Amniotic epithelial cell (primary cell): ENCODE results near the gene PRODH2.
"Not testable (repeated sequence)": the region's sequence is repeated elsewhere in the genome, so short reads cannot be mapped to it uniquely, and the experiment has no call there.

Experiments used
- DNase-seq: peaks from one replicate; pipeline ENCODE4 v3.0.0-alpha.2; 2010; ENCODE audit warnings: low read depth

Gene PRODH2

DNA sequence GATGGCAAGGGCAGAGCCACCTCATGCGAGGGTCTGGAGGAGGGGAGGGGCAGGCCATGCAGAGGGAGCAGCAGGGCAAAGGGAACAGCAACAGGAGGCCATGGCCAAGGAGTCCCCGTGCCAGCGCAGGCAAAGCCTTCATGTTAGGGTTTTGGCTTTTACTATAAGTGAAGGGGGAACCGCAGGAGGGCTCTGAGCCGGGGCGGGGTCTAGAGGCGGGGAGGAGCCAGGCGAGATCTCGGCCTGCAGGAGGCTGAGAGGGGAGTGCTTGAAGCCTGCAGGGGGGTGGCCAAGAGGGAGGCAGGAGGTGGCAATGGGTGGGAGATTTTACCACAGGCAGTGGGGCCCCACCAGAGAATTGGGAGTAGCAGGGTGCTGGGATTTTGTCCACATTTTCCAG lies 31.0 kb downstream of the PRODH2 start:
- no peak for DNase-seq

DNA sequence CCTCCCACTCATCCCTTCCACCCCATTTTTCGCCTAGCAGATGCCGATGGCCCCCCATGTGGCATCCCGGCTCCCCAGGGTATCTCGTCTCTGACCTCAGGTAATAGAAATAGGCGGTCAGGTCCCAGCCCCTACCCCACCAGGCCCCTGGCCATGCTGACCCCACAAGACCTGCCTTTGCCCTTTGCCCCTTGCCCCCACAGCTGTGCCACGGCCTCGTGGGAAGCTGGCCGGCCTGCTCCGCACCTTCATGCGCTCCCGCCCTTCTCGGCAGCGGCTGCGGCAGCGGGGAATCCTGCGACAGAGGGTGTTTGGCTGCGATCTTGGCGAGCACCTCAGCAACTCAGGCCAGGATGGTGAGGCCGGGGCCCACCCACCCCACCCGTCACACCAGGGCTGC lies 31.9 kb downstream of the PRODH2 start:
- no peak for DNase-seq

DNA sequence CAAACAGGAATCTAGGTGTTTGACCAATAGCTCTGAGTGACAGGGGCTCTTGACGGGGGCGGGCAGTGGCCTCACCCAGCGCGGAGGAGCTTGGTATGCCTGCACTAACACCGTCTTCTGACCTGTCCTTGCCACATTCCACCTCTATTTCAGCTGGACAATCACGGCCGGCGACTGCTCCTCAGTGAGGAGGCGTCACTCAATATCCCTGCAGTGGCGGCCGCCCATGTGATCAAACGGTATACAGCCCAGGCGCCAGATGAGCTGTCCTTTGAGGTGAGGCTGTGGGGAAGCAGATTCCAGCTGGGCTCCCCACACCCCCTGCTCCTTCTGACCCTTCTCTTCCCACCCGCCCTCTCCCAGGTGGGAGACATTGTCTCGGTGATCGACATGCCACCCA lies 32.6 kb downstream of the PRODH2 start:
- DNase-seq: no peak

DNA sequence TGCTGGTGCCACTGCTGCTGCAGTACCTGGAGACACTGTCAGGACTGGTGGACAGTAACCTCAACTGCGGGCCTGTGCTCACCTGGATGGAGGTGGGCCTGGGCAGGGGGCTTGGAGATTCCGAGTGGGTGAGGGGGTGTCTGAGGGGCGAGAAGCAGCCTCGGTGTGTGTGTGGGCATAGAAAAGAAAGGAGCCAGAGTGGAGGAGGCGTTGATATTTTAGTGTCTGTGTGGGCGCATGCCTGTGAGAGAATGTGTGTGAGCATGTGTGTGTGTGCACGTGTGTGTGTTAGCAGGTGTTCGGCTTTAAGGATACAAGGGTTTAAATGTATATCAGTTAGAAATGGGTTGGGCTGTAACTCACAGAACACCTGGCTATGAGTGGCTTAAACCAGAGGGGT lies 33.6 kb downstream of the PRODH2 start:
- no peak for DNase-seq

DNA sequence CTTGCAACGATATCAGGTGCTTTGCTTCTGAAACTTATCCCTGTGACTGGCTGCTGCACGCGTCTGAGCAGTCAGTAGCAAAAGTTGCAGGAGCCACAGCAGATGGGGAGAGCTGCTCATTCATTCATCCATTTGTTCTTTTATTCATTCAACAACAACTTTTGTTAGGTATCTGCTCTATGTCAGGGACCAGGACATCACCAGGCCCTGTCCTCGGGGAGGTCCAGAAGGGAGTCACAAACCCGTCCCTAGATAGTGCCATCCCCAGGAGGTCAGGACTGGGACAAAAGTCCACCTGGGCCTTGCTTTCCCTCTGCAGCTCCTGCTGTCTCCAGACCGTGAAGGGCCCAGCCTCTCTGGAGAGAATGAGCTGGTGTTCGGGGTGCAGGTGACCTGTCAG lies 34.7 kb downstream of the PRODH2 start:
- DNase-seq: no peak

DNA sequence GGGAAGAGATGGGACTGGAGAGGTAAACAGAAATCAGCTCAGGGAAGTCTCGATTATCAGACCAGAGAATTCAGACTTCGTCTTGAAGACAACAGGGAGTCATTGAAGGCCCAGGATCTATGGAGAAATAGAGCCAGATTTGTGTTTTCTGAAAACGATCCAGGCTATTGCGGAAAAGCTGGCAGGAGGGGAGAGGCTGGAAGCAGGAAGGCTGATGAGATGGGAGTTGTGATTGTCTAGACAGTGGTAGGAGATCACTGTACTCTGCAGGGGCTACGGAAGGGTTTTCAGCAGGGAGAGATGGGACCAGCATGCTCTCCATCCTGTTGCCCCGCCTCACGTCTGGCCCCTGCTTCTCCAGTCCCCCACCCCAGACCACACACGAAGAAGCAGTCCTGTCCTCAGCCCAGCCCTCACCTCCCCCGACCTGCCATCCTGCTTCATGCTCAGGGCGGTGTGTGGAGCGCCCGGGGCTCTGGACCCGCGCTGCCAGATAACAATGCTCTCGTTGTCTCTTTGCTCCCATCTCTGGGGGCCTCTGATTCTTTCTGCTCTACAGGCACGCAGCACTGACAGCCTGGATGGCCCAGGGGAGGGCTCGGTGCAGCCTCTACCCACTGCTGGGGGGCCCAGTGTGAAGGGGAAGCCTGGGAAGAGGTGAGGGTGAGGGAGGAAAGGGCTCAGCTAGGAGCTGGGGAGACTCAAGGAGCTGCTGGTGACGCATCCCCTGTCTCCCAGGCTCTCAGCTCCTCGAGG lies 35.4 kb downstream of the PRODH2 start:
- no peak for DNase-seq

DNA sequence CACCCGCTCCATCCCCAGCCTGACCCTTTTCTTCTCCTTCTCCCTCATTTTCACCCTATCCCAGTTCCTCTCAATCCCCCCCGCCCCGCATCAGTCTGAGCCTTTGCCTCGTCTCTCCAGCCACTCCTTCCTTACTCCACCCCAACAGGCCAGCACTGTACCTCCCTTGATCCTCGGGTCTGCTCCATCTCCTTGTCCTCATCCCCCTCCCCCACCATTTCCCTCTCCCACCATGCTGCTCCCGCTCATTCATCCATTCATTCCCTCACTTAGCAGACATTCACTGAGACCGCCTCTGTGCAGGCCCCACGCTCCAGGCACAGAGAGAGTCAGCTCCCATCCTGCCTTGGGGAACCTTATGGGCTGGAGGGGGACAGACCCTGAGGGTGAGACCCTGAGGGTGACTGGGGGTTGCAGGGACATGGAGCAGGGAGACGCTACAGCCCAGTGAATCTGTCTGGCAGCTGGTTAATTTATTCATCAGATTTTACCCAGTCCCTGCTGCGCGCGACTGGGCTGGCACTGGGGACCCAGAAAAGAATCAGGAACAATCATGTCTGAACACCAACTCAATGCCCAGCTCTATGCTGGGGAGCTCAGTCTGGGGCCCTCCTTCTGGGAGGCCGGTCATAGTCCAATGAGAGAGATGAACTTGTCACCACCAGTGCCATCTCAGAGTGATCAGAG lies 36.4 kb downstream of the PRODH2 start:
- no peak for DNase-seq

DNA sequence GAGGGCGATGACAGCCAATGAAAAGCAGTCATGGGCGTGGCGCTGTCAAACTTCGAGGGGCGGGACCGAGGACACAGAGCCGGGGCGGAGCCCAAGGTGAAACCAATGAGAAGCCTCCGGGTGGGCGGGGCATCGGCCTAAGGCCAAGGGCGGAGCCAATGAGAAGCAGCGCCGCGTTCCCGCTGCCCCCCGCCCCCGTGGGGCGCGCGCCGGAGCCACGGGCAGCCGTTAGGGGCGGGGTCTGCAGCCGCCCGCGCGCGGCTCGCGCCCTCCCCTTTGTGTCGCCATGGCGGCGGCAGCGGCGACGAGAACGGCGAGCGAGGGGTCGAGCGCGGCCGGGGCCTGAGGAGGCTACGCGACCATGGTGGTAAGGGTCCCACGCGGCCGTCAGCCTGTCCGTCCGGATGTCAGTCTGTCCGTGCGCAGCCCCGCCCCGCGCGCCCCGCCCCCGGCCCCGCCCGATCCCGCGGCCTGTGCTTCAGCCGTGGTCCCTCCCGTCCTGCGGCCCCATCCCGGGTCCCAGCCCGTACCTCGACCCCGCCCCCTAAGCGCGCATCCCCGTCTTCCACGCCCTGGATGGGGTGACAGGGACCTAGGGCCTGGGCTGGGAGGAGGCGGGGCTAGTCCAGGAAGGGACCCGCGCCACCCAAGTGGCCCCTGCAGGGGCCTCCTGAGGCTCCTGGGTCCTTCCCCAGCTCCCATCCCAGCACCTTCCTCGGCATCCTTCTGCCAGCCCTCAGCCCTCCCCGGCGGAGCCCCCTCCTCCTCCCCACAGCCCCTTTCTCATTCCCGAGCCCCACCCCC lies 37.1 kb downstream of the PRODH2 start, which contains the start of gene ARHGAP33:
Gene ARHGAP33 (plus strand): TSS at position 267 of the 804 bp plus-strand sequence. CDS start 95 bp downstream, at position 362.
- peak; percentile 91 for DNase-seq

DNA sequence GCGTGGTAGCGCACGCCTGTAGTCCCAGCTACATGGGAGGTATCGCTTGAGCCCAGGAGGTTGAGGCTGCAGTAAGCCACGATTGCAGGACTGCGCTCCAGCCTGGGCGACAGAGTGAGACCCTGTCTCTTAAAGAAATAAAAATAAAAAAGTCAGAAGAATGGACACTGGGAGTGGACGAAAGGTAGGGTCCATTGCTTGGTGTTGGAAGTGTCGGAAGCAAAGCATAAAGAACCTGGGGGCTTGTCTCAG lies 37.7 kb downstream of the PRODH2 start:
- DNase-seq: no peak

DNA sequence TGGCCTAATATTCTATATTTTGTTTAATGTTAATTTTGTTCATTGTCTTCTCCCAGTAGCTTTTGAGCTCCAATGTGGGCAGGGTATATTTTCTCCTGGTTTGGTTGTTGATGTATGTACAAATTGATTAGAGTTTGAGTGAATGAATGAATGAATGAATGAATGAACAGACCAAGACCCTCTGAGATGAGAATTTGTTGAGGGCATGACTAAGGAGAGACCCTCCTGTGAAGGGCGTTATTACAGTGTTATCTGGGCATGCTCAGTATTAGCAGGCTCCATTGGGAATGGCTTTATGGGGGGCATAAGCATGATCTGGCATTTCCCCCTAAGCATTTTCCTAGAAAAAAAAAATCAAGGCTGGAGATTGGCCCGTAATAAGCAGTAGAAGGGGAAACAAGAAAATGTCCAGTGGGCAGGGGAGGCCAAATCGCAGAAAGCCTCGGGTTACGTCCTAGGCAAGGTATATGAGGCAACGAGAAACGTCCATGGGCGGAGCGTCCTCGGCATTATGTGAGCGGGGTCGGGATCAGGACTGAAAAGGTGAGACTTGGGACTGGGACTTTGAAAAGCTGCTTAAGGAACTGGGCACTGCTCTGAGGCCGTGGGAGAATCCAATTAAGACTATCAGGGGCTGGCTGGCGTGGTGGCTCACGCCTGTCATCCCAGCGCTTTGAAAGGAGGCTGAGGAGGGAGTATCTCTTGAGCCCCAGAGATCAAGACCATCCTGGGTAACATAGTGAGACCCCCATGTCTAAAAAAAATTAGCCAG lies 38.2 kb downstream of the PRODH2 start:
- no peak for DNase-seq

DNA sequence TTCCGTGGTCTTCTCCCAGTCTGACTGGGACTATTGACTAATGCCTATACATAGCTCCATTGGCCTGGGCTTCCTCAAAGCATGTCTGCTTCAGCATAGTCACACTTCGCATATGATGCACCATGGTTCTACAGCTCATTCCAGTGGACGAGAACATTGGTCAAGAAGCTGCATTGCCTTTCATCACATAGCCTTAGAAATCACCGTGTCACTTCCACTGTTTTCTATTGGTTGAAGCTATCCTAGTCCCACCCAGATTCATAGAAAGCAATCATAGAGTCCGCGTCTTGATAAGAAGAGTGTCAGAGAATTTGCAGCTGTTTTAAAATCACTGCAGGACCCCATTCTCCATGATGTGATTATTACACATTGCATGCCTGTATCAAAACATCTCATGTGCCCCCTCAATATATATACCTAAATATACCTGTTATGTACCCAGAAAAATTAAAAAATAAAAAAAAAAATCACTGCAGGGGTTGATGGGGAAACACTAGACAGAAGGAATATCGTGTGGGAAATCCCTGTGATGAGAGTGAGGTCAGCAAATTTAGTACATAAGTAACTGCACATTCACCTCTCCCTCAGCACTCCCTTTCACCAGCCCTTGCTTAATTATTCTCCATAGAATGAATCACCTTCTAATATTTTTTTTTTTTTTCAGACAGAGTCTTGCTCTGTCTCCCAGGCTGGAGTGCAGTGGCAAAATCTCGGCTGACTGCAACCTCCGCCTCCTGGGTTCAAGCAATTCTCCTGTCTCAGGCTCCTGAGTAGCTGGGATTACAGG lies 39.4 kb downstream of the PRODH2 start:
- peak; percentile 86 for DNase-seq

DNA sequence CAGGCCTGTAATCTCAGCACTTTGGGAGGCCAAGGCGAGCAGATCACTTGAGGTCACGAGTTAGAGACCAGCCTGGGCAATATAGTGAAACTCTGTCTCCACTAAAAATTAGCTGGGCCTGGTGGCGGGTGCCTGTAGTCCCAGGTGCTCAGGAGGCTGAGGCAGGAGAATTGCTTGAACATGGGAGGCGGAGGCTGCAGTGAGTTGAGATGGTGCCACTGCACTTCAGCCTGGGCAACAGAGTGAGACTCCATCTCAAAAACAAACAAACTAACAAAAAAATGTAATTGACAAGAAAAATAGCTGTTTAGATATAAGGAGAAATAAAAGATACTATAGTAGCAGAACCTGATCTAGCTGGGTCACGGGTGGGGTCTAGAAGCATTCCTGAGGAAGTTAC lies 40.3 kb downstream of the PRODH2 start:
- not testable (repeated sequence) for DNase-seq

DNA sequence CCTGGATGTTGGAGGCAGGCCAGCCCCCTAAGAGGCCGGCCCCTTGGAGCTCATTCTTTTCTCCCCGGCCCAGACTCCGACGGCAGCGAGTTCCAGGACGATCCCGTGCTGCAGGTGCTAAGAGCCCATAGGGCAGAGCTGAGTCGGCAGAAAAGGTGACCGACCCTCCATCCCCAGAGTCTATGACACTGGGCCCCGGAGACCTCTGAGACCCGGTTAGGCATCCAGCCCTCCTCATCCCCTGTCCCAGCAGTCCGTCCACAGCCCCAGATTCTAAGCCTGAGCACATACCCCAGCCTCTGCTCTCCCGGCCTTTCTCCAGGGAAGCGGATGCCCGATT lies 44.6 kb downstream of the PRODH2 start:
- no peak for DNase-seq

DNA sequence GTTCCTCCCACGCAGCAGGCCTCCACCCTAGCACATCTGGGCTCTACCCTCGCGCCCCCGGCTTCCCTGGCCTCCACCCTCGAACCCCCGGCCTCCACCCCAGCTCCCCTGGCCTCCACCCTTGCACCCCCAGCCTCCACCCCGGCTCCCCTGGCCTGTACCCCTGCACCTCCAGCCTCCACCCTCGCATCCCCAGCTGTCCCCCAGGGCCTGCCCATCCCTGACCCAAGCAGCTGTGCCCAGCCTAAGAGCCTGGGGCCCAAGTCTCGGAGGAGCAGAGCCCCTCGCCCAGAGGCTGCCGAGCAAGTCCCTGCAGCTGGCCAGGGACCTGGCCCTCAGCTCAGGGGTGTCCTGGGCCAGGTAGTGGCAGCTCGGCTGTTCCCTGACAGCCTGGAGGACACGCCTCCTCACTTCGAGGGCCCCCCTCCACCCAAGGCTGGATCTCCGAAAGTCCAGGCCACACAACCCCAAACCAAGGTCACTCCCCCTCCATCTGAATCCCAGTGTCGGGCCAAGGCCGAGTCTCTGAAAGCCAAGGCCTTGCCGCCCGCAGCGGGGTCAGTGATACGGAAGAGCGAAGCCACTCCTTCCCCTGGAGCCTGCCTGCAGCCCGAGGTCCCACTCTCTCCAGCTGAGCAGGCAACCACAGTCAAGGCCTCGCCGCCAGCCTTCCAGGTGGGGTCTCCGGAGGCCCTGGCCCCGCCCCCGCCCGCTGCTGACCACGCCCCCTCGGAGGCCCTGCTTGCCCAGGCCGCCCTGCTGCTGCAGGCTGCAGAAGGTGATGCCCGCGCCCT lies 45.2 kb downstream of the PRODH2 start:
- peak; percentile 62 for DNase-seq

DNA sequence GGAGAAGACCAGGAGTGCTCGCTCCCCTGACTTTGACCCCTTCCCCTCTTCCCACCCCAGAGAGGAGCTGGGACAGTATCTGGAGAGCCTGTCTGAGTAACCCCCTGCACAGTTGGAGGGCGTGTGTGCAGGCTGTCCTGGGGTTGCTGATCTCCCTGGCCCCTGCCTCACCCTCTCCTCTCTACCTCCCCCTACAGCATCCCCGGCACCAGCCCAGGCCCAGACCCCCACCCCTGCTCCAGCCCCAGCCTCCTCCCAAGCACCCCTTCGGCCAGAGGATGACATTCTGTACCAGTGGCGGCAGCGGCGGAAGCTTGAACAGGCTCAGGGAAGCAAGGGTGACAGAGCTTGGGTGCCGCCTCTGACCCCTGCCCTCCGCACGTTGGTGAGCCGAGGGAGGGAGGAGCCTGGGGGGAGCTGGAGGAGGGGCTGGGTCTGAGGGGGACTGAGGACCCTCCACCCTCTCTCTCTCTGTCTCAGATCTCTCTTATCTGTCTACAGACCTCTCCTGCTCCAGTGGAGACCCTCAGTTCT lies 46.0 kb downstream of the PRODH2 start:
- no peak for DNase-seq

DNA sequence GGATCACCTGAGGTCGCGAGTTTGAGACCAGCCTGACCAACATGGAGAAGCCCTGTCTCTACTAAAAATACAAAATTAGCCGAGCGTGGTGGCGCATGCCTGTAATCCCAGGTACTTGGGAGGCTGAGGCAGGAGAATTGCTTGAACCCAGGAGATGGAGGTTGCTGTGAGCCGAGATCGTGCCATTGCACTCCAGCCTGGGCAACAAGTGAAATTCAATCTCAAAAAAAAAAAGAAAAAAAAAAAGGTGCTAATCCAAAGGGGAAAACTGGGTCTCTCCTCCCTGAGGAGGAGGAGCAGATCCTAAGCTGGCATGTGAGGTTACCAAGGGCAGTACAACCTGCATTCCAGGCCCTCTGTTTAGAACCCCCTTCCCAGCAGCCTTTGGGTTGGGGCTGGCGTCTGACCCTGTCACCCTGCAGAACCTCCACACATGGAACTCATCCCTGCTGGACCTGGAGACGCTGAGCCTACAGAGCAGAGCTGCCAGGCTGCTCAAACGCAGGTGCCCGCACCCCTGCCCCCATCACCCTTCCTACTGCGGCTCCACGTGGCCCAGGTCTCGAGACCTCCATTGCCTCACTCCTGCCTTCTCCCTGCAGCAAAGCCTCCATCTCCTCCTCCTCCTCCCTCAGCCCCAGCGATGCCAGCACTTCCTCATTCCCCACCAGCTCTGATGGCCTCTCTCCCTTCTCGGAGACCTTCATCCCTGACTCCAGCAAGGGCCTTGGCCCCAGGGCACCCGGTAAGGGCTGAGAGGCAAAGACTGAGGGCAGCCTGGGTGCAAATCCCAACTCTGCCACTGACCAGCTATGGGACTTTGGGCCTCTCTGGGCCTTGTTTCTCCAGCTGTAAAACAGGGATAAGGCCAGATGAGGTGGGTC lies 48.0 kb downstream of the PRODH2 start:
- DNase-seq: no peak

DNA sequence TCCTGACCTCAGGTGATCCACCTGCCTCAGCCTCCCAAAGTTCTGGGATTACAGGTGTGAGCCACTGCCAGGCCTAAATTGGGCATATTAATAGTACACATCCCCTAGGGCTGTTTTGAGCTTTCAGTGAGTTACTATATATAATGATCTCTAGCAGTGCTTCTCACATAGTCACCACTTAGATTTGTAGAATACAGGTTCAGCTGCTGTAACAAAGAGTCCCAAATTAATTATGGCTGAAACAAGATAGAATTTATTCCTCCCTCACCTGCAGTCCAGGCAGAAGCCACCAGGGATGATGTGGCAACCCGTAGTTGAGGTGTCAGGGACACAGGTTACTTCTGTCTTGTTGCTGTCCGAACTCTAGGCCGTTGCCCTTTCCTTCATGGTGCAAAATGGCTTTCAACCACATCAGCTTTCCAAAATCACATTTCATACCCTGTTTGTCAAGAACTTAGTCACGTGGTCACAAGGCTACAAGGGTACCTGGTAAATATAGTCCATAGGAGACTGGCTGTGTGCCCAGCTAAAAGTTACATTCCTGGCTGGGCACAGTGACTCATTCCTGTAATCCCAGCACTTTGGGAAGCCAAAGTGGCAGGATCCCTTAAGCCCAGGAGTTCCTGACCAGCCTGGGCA lies 51.8 kb downstream of the PRODH2 start:
- no peak for DNase-seq

DNA sequence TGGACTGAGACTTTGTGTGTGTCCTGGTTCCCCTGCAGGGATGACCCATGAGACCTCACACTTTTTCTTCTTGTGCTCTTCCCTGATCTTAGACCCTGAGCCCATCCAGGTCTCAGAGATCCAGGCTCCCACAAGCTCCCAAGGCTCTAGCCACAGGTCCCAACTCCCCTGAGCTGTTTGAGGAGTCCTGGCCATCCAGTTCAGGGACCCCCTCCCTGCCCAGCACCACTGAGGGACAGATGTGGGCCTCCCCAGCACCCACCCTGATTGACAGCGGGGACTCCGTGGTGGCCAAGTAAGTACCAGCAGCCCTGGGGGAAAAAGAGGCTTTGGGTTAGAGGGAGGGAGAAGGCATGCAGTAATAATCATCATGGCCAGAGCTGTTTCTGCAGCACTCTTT lies 52.9 kb downstream of the PRODH2 start:
- no peak for DNase-seq
